ENCODE data around the gene LRIG3.

DNA sequence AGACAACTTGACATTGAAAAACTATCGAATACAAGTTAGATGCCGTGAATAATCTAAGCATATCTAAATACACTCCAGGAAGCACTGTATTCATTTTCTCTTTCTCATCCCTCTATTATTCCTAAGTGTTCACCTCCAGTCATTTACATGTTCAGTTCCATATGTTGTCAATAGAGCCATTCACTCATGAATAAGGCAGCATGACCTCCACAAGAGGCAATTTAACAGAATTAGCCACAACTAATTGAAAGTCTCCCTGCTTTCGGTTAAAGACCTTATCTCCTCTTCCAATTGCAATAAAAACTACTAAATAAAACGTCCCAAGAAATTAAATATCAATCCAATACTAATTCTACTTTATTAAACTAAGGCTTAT is 1.8 kb downstream of the LRIG3 start:
- no peak for TF ChIP-seq POLR2A (IDR thresholded peaks at IDR 0.05; ENCODE audit: control extremely low read depth in 1 of 2, low read depth in 2 of 2, low read length in 2 of 2)
- TF ChIP-seq, protein P1, sequence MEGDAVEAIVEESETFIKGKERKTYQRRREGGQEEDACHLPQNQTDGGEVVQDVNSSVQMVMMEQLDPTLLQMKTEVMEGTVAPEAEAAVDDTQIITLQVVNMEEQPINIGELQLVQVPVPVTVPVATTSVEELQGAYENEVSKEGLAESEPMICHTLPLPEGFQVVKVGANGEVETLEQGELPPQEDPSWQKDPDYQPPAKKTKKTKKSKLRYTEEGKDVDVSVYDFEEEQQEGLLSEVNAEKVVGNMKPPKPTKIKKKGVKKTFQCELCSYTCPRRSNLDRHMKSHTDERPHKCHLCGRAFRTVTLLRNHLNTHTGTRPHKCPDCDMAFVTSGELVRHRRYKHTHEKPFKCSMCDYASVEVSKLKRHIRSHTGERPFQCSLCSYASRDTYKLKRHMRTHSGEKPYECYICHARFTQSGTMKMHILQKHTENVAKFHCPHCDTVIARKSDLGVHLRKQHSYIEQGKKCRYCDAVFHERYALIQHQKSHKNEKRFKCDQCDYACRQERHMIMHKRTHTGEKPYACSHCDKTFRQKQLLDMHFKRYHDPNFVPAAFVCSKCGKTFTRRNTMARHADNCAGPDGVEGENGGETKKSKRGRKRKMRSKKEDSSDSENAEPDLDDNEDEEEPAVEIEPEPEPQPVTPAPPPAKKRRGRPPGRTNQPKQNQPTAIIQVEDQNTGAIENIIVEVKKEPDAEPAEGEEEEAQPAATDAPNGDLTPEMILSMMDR (IDR thresholded peaks at IDR 0.05; ENCODE audit: control extremely low read depth in 1 of 3, insufficient read depth in 1 of 3, low read depth in 1 of 3, low read length in 3 of 3): no peak
- TF ChIP-seq SUZ12 (IDR thresholded peaks at IDR 0.05; ENCODE audit: low read length): no peak
- TF ChIP-seq SIN3A (conservative IDR thresholded peaks at IDR 0.05 in 1 of 2, IDR thresholded peaks at IDR 0.05 in 1 of 2; ENCODE audit: low read depth in 1 of 2, low read length in 2 of 2): no peak
